Measurements from ENCODE around the gene SIPA1L3.

Gene SIPA1L3

DNA sequence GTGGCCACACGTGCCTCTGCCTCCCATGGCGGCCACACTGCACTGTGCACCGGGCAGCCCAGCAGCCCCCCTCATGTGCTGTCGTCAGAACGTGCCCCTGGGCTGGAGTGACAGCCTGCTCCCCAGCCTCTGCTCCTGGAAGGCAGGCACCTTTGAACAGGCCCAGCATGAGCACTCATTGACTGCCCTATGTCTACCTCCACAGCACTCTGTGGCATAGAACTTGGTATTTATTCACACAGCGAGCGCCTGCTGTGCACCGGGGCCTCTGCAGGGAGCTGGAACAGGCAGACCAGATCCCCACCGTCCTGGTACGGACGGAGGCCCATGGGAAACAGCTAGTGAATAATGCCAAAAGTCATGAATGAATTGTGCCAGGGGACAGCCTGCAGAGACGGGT lies 263.3 kb downstream of the SIPA1L3 start:
- H3K4me3 ChIP-seq (ENCODE audit: low read length) = no peak overlapping the region

DNA sequence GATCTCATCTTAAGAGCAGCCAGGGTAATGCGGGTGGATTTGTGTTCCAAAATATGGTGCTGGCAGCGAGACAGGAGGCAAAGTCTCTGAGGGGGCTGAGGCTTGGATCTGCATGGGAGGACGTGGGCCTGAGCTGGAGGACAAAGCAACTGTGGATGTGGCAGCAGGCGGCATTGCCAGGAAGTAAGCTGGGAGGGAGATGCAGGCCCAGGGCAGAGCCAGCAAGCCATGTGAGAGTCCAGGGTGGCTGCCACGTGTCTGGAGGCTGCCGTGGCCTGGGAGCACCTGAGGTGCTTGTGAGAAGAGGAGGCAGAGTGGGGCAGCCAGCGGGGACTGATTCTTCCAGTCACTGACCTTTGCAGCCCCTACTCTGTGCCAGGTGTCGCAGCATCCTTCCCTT lies 265.0 kb downstream of the SIPA1L3 start:
- no peak overlapping the region for H3K4me3 ChIP-seq (ENCODE audit: low read length)
- TF ChIP-seq ZNF274 (IDR thresholded peaks at IDR 0.05; ENCODE audit: low read depth, low read length) = no peak

More for the DNA sequence above, 263.3 kb downstream of the SIPA1L3 start:
- TF ChIP-seq ZNF274 (IDR thresholded peaks at IDR 0.05; ENCODE audit: low read depth, low read length) = no peak

DNA sequence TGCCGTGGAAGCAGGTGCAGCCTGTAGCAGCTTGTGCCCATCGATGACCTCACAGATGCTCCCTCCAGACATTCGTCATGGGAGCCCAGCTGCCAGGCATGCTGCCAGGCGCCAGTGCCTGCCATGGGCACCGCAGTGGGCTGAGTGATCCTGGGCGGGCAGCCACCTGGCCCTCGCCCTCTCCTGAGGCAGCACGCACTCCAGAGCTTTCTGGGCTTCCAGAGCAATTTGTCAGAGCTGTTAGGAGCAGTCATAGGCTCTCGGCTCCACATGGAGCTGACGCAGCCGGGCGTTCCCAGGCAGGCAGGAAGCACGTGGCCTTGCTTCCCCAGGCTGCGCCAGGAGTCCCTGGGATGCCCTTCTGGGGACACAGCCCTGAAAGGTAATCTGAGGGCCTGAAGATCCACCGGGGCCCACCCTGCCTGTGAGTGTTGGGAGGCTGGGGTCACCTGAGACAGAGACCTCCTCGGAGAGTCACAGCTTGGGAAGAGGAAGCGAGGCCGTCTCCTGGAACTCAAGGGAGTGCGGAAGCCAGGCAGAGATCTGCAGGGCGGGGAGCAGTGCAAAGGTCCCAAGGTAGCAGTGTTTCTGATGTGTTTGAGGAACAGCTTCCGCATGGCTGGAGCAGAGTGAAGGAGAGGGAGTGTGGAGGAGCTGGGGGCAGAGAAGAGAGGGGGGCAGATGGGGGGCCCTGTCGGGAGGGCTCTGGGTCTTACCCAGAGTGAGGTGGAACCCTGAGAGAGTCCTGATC lies 266.5 kb downstream of the SIPA1L3 start:
- no peak overlapping the region for H3K4me3 ChIP-seq (ENCODE audit: low read length)
- TF ChIP-seq ZNF274 (IDR thresholded peaks at IDR 0.05; ENCODE audit: low read depth, low read length) = no peak

GRCh38 chr19:38175422-38175821 lies 268.4 kb downstream of the SIPA1L3 start:
- no peak overlapping the region for H3K4me3 ChIP-seq (ENCODE audit: low read length)
- TF ChIP-seq ZNF274 (IDR thresholded peaks at IDR 0.05; ENCODE audit: low read depth, low read length) = no peak

- TF ChIP-seq ZNF274 (IDR thresholded peaks at IDR 0.05; ENCODE audit: low read depth, low read length) = no peak
Observed at GRCh38 chr19:38180071-38180470, 273.1 kb downstream of the SIPA1L3 start.

GRCh38 chr19:38182536-38183210 lies 275.7 kb downstream of the SIPA1L3 start:
- H3K4me3 ChIP-seq (ENCODE audit: low read length) = no peak overlapping the region

More at GRCh38 chr19:38180071-38180470, 273.1 kb downstream of the SIPA1L3 start:
- no peak overlapping the region for H3K4me3 ChIP-seq (ENCODE audit: low read length)

GRCh38 chr19:38183251-38183897 lies 276.4 kb downstream of the SIPA1L3 start:
- TF ChIP-seq ZNF274 (IDR thresholded peaks at IDR 0.05; ENCODE audit: low read depth, low read length) = no peak
- no peak overlapping the region for H3K4me3 ChIP-seq (ENCODE audit: low read length)

More at GRCh38 chr19:38182536-38183210, 275.7 kb downstream of the SIPA1L3 start:
- TF ChIP-seq ZNF274 (IDR thresholded peaks at IDR 0.05; ENCODE audit: low read depth, low read length) = no peak

- no peak for TF ChIP-seq ZNF274 (IDR thresholded peaks at IDR 0.05; ENCODE audit: low read depth, low read length)
- H3K4me3 ChIP-seq (ENCODE audit: low read length) = no peak overlapping the region
Observed at GRCh38 chr19:38184815-38185214, 277.8 kb downstream of the SIPA1L3 start.

DNA sequence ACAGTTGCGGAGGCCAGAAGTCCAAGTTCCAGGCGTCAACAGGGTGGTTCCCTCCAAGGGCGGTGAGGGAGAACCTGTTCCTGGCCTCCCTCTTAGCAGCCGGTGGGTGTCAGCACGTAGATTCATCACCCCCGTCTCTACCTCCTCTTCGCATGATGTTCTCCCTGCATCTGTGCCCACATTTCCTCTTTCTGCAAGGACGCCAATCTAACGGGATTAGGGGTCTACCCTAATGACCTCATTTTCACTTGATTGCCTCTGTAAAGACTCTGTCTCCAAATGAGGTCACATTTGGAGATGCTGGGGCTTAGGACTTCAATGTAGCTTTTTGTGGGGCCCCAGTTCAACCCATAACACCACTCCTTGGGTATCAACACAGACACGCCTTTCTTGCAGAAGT lies 278.6 kb downstream of the SIPA1L3 start:
- H3K4me3 ChIP-seq (ENCODE audit: low read length) = no peak overlapping the region

DNA sequence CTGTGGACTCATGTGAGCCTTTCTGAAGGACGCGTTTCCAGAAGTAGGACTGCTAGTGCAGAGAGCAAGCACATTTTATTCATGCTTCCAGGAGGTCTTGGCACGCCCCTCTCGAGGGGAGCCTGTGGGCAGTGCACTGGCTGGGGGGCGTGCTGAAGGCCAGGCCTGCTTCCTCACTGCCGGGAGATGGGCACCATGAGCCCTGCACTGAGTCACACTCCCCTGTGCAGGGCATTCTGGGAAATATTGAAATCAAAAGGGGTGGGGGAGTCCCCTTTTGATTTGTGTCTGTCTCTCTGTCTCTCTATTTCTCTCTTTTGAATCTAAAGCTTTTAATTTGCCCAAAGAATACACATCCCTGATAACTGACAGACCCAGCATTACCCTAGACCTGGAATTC lies 283.1 kb downstream of the SIPA1L3 start:
- H3K4me3 ChIP-seq (ENCODE audit: low read length) = no peak overlapping the region
- TF ChIP-seq ZNF274 (IDR thresholded peaks at IDR 0.05; ENCODE audit: low read depth, low read length) = no peak

More for the DNA sequence above, 278.6 kb downstream of the SIPA1L3 start:
- TF ChIP-seq ZNF274 (IDR thresholded peaks at IDR 0.05; ENCODE audit: low read depth, low read length) = no peak

DNA sequence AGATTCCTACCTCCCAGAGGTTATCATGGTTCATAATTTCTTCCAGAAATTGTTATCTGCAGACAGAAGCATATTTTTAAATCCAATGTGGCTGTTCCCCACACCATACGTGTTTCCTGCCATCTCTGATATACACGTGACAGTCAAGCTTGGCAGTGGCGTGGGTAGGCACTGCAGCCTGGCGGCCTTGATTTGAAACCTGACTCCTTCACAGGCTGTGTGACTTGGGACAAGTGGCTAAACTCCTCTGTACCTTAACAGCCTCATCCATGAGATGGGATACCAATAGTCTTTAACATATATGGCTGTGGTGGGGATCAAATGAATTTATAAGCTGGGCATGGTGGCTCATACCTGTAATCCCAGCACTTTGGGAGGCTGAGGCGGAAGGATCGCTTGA lies 283.8 kb downstream of the SIPA1L3 start:
- TF ChIP-seq ZNF274 (IDR thresholded peaks at IDR 0.05; ENCODE audit: low read depth, low read length) = no peak
- no peak overlapping the region for H3K4me3 ChIP-seq (ENCODE audit: low read length)

DNA sequence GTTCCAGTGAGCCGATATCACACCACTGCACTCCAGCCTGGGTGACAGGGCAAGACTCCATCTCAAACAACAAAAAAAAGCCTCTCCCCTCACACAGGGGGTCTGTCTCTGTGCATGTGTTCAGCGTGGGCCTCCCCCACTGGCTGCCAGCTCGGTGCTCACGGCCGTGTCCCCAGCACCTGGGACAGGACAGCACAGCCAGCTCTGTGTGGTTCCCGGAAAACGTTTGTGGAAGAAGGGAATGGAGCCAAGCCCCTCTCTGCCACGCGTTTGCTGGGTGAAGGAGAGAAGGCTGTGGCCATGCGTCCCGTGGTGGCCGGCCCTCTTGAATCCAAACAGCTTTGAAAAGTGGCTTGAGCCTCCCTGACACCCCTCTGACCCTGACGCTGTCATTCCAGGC lies 284.7 kb downstream of the SIPA1L3 start:
- no peak overlapping the region for H3K4me3 ChIP-seq (ENCODE audit: low read length)
- TF ChIP-seq ZNF274 (IDR thresholded peaks at IDR 0.05; ENCODE audit: low read depth, low read length) = no peak

- no peak for TF ChIP-seq ZNF274 (IDR thresholded peaks at IDR 0.05; ENCODE audit: low read depth, low read length)
- no peak overlapping the region for H3K4me3 ChIP-seq (ENCODE audit: low read length)
Observed at GRCh38 chr19:38193445-38193844, 286.4 kb downstream of the SIPA1L3 start.

- no peak overlapping the region for H3K4me3 ChIP-seq (ENCODE audit: low read length)
- no peak for TF ChIP-seq ZNF274 (IDR thresholded peaks at IDR 0.05; ENCODE audit: low read depth, low read length)
Observed at GRCh38 chr19:38194061-38194701, 287.2 kb downstream of the SIPA1L3 start.
